ENCODE measurements around the gene SMAD2.
"Not testable (repeated sequence)": the region's sequence is repeated elsewhere in the genome, so short reads cannot be mapped to it uniquely, and the experiment has no call there.

Gene SMAD2

GRCh38 chr18:47767699-47768098 lies 162.8 kb downstream of the SMAD2 start:
- Histone ChIP-seq H3K4me1 (ENCODE audit: control insufficient read depth, insufficient read depth, low read length) (no peaks in the 10 kb centered on the region), H3K4me3 (ENCODE audit: low read length) (no peak overlapping the region), H3K36me3 (ENCODE audit: control insufficient read depth, insufficient read depth, low read length) (no peaks in the 10 kb centered on the region), H3K9ac (ENCODE audit: low read length) (no peak overlapping the region), H3K27me3 (ENCODE audit: control insufficient read depth, insufficient read depth, low read length) (no peaks in the 10 kb centered on the region), H3K27ac (ENCODE audit: low read depth, low read length) (no peak overlapping the region)

DNA sequence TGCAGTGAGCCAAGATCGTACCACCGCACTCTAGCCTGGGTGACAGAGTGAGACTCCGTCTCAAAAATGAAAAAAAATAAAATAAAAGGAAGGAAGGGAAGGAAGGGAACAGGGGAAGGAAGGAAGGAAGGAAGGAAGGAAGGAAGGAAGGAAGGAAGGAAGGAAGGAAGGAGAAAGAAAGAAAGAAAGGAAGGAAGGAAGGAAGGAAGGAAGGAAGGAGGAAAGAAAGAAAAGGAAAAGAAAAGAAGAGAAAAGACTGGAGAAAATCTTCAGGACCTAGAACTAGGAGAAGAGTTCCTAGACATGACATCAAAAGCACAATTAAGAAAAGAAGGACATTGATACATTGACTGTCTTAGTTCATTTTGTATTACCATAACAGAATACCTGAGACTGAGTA lies 163.3 kb downstream of the SMAD2 start:
- H3K36me3 ChIP-seq (ENCODE audit: control insufficient read depth, insufficient read depth, low read length); H3K27ac ChIP-seq (ENCODE audit: low read depth, low read length); H3K9ac ChIP-seq (ENCODE audit: low read length); H3K4me1 ChIP-seq (ENCODE audit: control insufficient read depth, insufficient read depth, low read length); H3K27me3 ChIP-seq (ENCODE audit: control insufficient read depth, insufficient read depth, low read length); H3K4me3 ChIP-seq (ENCODE audit: low read length): not testable (repeated sequence)

Data from rectal smooth muscle tissue (tissue), 1 donor.